HepG2 (cell line): ENCODE measurements around the gene ZNF749. TPM values are rescaled to one million over a fixed set of nuclear protein-coding genes. Genes with fewer than 3 reads are reported as not detected.

Experiments
- BHLHE40 ChIP-seq: IDR thresholded peaks from 2 replicates; pipeline ENCODE4 v1.6.1; 2011; ENCODE audit warnings: low read length, improper control_type of control experiment
- CREB1 ChIP-seq, 2 experiments: fragments of 450-650 bp in 1 of 2; IDR thresholded peaks; 2 replicates each; pipeline ENCODE4 v1.6.1; 2016 to 2017; ENCODE audit warnings: control low read depth in 1 of 2, mild to moderate bottlenecking in 1 of 2, missing compliant biosample characterization in 1 of 2, missing genetic modification characterization in 1 of 2
- FOXO4 ChIP-seq: sonication (generic); formaldehyde crosslinking; conservative IDR thresholded peaks from 2 replicates; pipeline ENCODE4 v1.8.1; 2023; ENCODE audit warnings: missing genetic modification reagents
- GLI4 ChIP-seq: sonication (generic); formaldehyde crosslinking; IDR thresholded peaks from 2 replicates; pipeline ENCODE4 v1.5.1; 2020; ENCODE audit warnings: missing genetic modification reagents, mild to moderate bottlenecking, moderate library complexity, borderline replicate concordance
- HBP1 ChIP-seq: IDR thresholded peaks from 2 replicates; pipeline ENCODE4 v1.6.1; 2016; ENCODE audit warnings: low read depth, control low read depth
- HHEX ChIP-seq: IDR thresholded peaks from 2 replicates; pipeline ENCODE4 v1.6.1; 2016; ENCODE audit warnings: control low read depth
- HOXD1 ChIP-seq: sonication (generic); formaldehyde crosslinking; IDR thresholded peaks from 2 replicates; pipeline ENCODE4 v1.5.0; 2020; ENCODE audit warnings: missing genetic modification reagents
- IRX3 ChIP-seq: sonication (generic); formaldehyde crosslinking; IDR thresholded peaks from 2 replicates; pipeline ENCODE4 v1.8.1; 2023; ENCODE audit warnings: mild to moderate bottlenecking, low read depth, missing genetic modification reagents, borderline replicate concordance
- KLF9 ChIP-seq: IDR thresholded peaks from 2 replicates; pipeline ENCODE4 v1.6.1; 2016; ENCODE audit warnings: low read depth
- KMT2B ChIP-seq: IDR thresholded peaks from 2 replicates; pipeline ENCODE4 v1.6.1; 2016; ENCODE audit warnings: missing genetic modification reagents, missing compliant biosample characterization
- NCOA1 ChIP-seq: sonication (generic); formaldehyde crosslinking; IDR thresholded peaks from 2 replicates; pipeline ENCODE4 v1.9.0; 2021; ENCODE audit warnings: missing genetic modification reagents
- NKX3-1 ChIP-seq: sonication (generic); formaldehyde crosslinking; IDR thresholded peaks from 2 replicates; pipeline ENCODE4 v1.5.0; 2020; ENCODE audit warnings: missing genetic modification reagents
- NR2F6 ChIP-seq, 2 experiments: IDR thresholded peaks; 2 replicates each; pipeline ENCODE4 v1.6.1; 2016; ENCODE audit warnings: antibody characterized with exemption in 1 of 2, mild to moderate bottlenecking in 1 of 2
- RXRA ChIP-seq: sonication (generic); formaldehyde crosslinking; IDR thresholded peaks from 2 replicates; pipeline ENCODE4 v1.5.1; 2020; ENCODE audit warnings: missing genetic modification reagents
- SAFB2 ChIP-seq: sonication (generic); formaldehyde crosslinking; IDR thresholded peaks from 2 replicates; pipeline ENCODE4 v1.5.1; 2020; ENCODE audit warnings: missing genetic modification reagents, low read depth, mild to moderate bottlenecking, borderline replicate concordance
- SALL1 ChIP-seq: sonication (generic); formaldehyde crosslinking; IDR thresholded peaks from 2 replicates; pipeline ENCODE4 v1.8.0; 2022; ENCODE audit warnings: mild to moderate bottlenecking, missing genetic modification reagents
- STAT5B ChIP-seq: sonication (generic); formaldehyde crosslinking; IDR thresholded peaks from 2 replicates; pipeline ENCODE4 v1.4.0; 2020; ENCODE audit warnings: missing genetic modification reagents
- ZBTB7B ChIP-seq: sonication (generic); formaldehyde crosslinking; IDR thresholded peaks from 2 replicates; pipeline ENCODE4 v1.4.0; 2020; ENCODE audit warnings: missing genetic modification reagents
- ZNF264 ChIP-seq: sonication (generic); formaldehyde crosslinking; IDR thresholded peaks from 2 replicates; pipeline ENCODE4 v1.4.0; 2020; ENCODE audit warnings: missing genetic modification reagents
- ZSCAN20 ChIP-seq: sonication (generic); formaldehyde crosslinking; IDR thresholded peaks from 2 replicates; pipeline ENCODE4 v1.4.0; 2020; ENCODE audit warnings: missing genetic modification reagents, mild to moderate bottlenecking, borderline replicate concordance
- polyA plus RNA-seq, 8 experiments: library from polyadenylated mRNA; depleted of rRNA in 3 of 8; stranded (reverse) in 7 of 8; unstranded in 1 of 8; fragments of >200 nt; fragmentation: Illumina TruSeq in 4 of 8; extraction: Trizol in 4 of 8; gene quantifications; 2 replicates each; pipeline versions ENCODE4 v1.2.1 to v1.2.3, GENCODE V29; 2011 to 2016; ENCODE audit warnings: low read depth in 4 of 8, missing spikeins in 1 of 8, mixed read lengths in 1 of 8; ENCODE audit not compliant: insufficient read depth in 1 of 8
- total RNA-seq, 5 experiments: library from RNA; depleted of rRNA; stranded (reverse); fragments of >200 nt; fragmentation: Illumina TruSeq; extraction: Trizol; gene quantifications; 2 replicates each; pipeline ENCODE4 v1.2.3, GENCODE V29; 2016; ENCODE audit warnings: low read depth in 1 of 5
- TF ChIP-seq, protein P1 (sequence below): sonication (generic); formaldehyde crosslinking; IDR thresholded peaks from 2 replicates; pipeline ENCODE4 v1.8.1; 2023; ENCODE audit warnings: mild to moderate bottlenecking, missing genetic modification reagents
- TF ChIP-seq, protein P2 (sequence below): sonication (generic); formaldehyde crosslinking; IDR thresholded peaks from 2 replicates; pipeline ENCODE4 v1.4.0; 2020; ENCODE audit warnings: missing genetic modification reagents, mild to moderate bottlenecking, borderline replicate concordance

ZNF749 gene
- total and polyA plus RNA-seq, 2 of the 13 experiments (the other 11 are each of a cell fraction or from before 2014, with no cell fraction given), result 18.9 to 21.0 TPM

GRCh38 chr19:57389730-57390598 lies 45.2 kb upstream of the ZNF749 start, which contains the start of gene ZNF548 (continued):
- no peak; the same call in 1 of the 2 replicates for TF ChIP-seq NKX3-1
- TF ChIP-seq RXRA (CRISPR knock-in tag), result peak; percentile 62
- TF ChIP-seq BHLHE40, result 0 out of 2 replicates have a peak, but pooled peaks have one; percentile 7
- no peak for TF ChIP-seq SAFB2
- no peak for TF ChIP-seq HHEX (CRISPR knock-in tag)
- TF ChIP-seq IRX3 (CRISPR knock-in tag), result peak; percentile 66; the same call in 1 of the 2 replicates
- TF ChIP-seq SALL1 (CRISPR knock-in tag), result peak; percentile 72
- peak; percentile 78; the same call in 1 of the 2 replicates for TF ChIP-seq KMT2B (CRISPR knock-in tag)
- TF ChIP-seq GLI4 (CRISPR knock-in tag), result no peak
- TF ChIP-seq, protein P1, sequence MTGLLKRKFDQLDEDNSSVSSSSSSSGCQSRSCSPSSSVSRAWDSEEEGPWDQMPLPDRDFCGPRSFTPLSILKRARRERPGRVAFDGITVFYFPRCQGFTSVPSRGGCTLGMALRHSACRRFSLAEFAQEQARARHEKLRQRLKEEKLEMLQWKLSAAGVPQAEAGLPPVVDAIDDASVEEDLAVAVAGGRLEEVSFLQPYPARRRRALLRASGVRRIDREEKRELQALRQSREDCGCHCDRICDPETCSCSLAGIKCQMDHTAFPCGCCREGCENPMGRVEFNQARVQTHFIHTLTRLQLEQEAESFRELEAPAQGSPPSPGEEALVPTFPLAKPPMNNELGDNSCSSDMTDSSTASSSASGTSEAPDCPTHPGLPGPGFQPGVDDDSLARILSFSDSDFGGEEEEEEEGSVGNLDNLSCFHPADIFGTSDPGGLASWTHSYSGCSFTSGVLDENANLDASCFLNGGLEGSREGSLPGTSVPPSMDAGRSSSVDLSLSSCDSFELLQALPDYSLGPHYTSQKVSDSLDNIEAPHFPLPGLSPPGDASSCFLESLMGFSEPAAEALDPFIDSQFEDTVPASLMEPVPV, result no peak
- no peak for TF ChIP-seq KLF9
- no peak for TF ChIP-seq ZNF264 (CRISPR knock-in tag)
- peak; percentile 99 for TF ChIP-seq CREB1 (IDR thresholded peaks at IDR 0.05)
- TF ChIP-seq CREB1 (CRISPR knock-in tag; IDR thresholded peaks at IDR 0.05), result peak; percentile 97
- no peak for TF ChIP-seq ZSCAN20 (CRISPR knock-in tag)
- TF ChIP-seq NCOA1, result 0 out of 2 replicates have a peak, but pooled peaks have one; percentile 69
- TF ChIP-seq NR2F6 (IDR thresholded peaks at IDR 0.05), result no peak
- peak; percentile 31; the same call in 1 of the 2 replicates for TF ChIP-seq NR2F6 (CRISPR knock-in tag; IDR thresholded peaks at IDR 0.05)
- TF ChIP-seq HBP1 (CRISPR knock-in tag), result peak; percentile 82
- TF ChIP-seq, protein P2, sequence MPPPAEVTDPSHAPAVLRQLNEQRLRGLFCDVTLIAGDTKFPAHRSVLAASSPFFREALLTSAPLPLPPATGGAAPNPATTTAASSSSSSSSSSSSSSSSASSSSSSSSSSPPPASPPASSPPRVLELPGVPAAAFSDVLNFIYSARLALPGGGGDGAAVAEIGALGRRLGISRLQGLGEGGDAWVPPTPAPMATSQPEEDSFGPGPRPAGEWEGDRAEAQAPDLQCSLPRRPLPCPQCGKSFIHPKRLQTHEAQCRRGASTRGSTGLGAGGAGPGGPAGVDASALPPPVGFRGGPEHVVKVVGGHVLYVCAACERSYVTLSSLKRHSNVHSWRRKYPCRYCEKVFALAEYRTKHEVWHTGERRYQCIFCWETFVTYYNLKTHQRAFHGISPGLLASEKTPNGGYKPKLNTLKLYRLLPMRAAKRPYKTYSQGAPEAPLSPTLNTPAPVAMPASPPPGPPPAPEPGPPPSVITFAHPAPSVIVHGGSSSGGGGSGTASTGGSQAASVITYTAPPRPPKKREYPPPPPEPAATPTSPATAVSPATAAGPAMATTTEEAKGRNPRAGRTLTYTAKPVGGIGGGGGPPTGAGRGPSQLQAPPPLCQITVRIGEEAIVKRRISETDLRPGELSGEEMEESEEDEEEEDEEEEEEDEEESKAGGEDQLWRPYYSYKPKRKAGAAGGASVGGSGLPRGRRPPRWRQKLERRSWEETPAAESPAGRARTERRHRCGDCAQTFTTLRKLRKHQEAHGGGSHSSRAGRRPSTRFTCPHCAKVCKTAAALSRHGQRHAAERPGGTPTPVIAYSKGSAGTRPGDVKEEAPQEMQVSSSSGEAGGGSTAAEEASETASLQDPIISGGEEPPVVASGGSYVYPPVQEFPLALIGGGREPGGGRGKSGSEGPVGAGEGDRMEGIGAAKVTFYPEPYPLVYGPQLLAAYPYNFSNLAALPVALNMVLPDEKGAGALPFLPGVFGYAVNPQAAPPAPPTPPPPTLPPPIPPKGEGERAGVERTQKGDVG (CRISPR knock-in tag), result no peak
- TF ChIP-seq FOXO4 (CRISPR knock-in tag), result no peak
- TF ChIP-seq HOXD1 (CRISPR knock-in tag), result no peak
- TF ChIP-seq ZBTB7B, result peak; percentile 81; the same call in 1 of the 2 replicates
- TF ChIP-seq STAT5B (CRISPR knock-in tag), result no peak
